Pons (tissue), 1 donor: ENCODE measurements around the gene ANXA3.
A peak's percentile ranks its signal among the peaks of the same experiment; 100 is the strongest.
"Not testable (repeated sequence)": the region's sequence is repeated elsewhere in the genome, so short reads cannot be mapped to it uniquely, and the experiment has no call there.

Source experiments
- DNase-seq: peaks from one replicate; pipeline ENCODE4 v3.0.0-alpha.2; 2016; ENCODE audit warnings: low spot score

Gene ANXA3

GRCh38 chr4:78551420-78552351, at the start of gene ANXA3:
TSS of gene ANXA3 (plus strand) at chr4:78551770. CDS start at chr4:78554474, 2,704 bp downstream.
- no peak for DNase-seq

- DNase-seq = not testable (repeated sequence)
Observed at GRCh38 chr4:78506260-78506659, 45.3 kb upstream of the ANXA3 start.

- DNase-seq = no peak
Observed at GRCh38 chr4:78509043-78509442, 42.5 kb upstream of the ANXA3 start.

- no peak for DNase-seq
Observed at GRCh38 chr4:78510108-78510507, 41.5 kb upstream of the ANXA3 start.

GRCh38 chr4:78510681-78511080, 40.9 kb upstream of the ANXA3 start:
- DNase-seq = no peak

GRCh38 chr4:78512357-78512920, 39.1 kb upstream of the ANXA3 start:
- no peak for DNase-seq

- no peak for DNase-seq
Observed at GRCh38 chr4:78513411-78513975, 38.1 kb upstream of the ANXA3 start.

- peak; percentile 54 for DNase-seq
Observed at GRCh38 chr4:78517050-78517652, 34.4 kb upstream of the ANXA3 start.

GRCh38 chr4:78518561-78518960, 33.0 kb upstream of the ANXA3 start:
- no peak for DNase-seq

GRCh38 chr4:78519962-78520361, 31.6 kb upstream of the ANXA3 start:
- DNase-seq = no peak

- DNase-seq = no peak
Observed at GRCh38 chr4:78520808-78521226, 30.8 kb upstream of the ANXA3 start.

GRCh38 chr4:78524009-78524408, 27.6 kb upstream of the ANXA3 start:
- no peak for DNase-seq

GRCh38 chr4:78525559-78525958, 26.0 kb upstream of the ANXA3 start:
- DNase-seq = no peak

GRCh38 chr4:78527103-78527502, 24.5 kb upstream of the ANXA3 start:
- DNase-seq = no peak

GRCh38 chr4:78527555-78527954, 24.0 kb upstream of the ANXA3 start:
- DNase-seq = no peak

GRCh38 chr4:78528327-78528726, 23.2 kb upstream of the ANXA3 start:
- DNase-seq = no peak

GRCh38 chr4:78529569-78530209, 21.9 kb upstream of the ANXA3 start:
- DNase-seq = no peak

- DNase-seq = no peak
Observed at GRCh38 chr4:78532046-78532445, 19.5 kb upstream of the ANXA3 start.

GRCh38 chr4:78533854-78534253, 17.7 kb upstream of the ANXA3 start:
- DNase-seq = no peak

- peak; percentile 82 for DNase-seq
Observed at GRCh38 chr4:78534286-78534955, 17.1 kb upstream of the ANXA3 start.

- no peak for DNase-seq
Observed at GRCh38 chr4:78542373-78542772, 9.2 kb upstream of the ANXA3 start.
